ENCODE measurements around the gene GOLGA1. TPM values are rescaled to one million over a fixed set of nuclear protein-coding genes. Genes with fewer than 3 reads are reported as not detected.

Gene GOLGA1
- total RNA-seq, 1 donor from 2014 or later, result 16.1 TPM

- intact Hi-C loops (cut with DNase I), result no loop called here
- ATAC-seq (ENCODE audit: poor library complexity) (no peak), DNase-seq (no peak)
These were observed 46.7 kb downstream of the GOLGA1 start for GRCh38 chr9:124894035-124894740.

- no peak for DNase-seq
- intact Hi-C loops (cut with DNase I), result no loop called here
These were observed 50.7 kb downstream of the GOLGA1 start for GRCh38 chr9:124890179-124890578.

GRCh38 chr9:124889006-124889405, 51.9 kb downstream of the GOLGA1 start:
- intact Hi-C loops (cut with DNase I), result no loop called here
- ATAC-seq (ENCODE audit: poor library complexity), result no peak
- DNase-seq, result no peak

More at GRCh38 chr9:124890179-124890578, 50.7 kb downstream of the GOLGA1 start:
- ATAC-seq (ENCODE audit: poor library complexity), result no peak

- intact Hi-C loops (cut with DNase I), result no loop called here
- DNase-seq (no peak), ATAC-seq (ENCODE audit: poor library complexity) (no peak)
These were observed 53.1 kb downstream of the GOLGA1 start for GRCh38 chr9:124887832-124888231.

- no peak for ATAC-seq (ENCODE audit: poor library complexity)
These were observed 53.9 kb downstream of the GOLGA1 start for GRCh38 chr9:124886866-124887492.

GRCh38 chr9:124886461-124886860, 54.4 kb downstream of the GOLGA1 start:
- no peak for DNase-seq
- intact Hi-C loops (cut with DNase I), result no loop called here
- ATAC-seq (ENCODE audit: poor library complexity), result no peak

More at GRCh38 chr9:124886866-124887492, 53.9 kb downstream of the GOLGA1 start:
- intact Hi-C loops (cut with DNase I), result no loop called here
- no peak for DNase-seq

GRCh38 chr9:124885551-124885950, 55.3 kb downstream of the GOLGA1 start:
- no peak for DNase-seq
- intact Hi-C loops (cut with DNase I), result no loop called here

GRCh38 chr9:124884376-124884775, 56.5 kb downstream of the GOLGA1 start:
- intact Hi-C loops (cut with DNase I), result no loop called here
- DNase-seq, result no peak

More at GRCh38 chr9:124885551-124885950, 55.3 kb downstream of the GOLGA1 start:
- no peak for ATAC-seq (ENCODE audit: poor library complexity)

GRCh38 chr9:124882231-124882630, 58.7 kb downstream of the GOLGA1 start:
- no peak for ATAC-seq (ENCODE audit: poor library complexity)
- intact Hi-C loops (cut with DNase I), result no loop called here
- no peak for DNase-seq

More at GRCh38 chr9:124884376-124884775, 56.5 kb downstream of the GOLGA1 start:
- no peak for ATAC-seq (ENCODE audit: poor library complexity)

GRCh38 chr9:124881138-124881743, 59.6 kb downstream of the GOLGA1 start:
- intact Hi-C loops (cut with DNase I), result no loop called here
- DNase-seq (no peak), ATAC-seq (ENCODE audit: poor library complexity) (no peak)

- ATAC-seq (ENCODE audit: poor library complexity), result no peak
- DNase-seq, result no peak
- intact Hi-C loops (cut with DNase I), result no loop called here
These were observed 60.4 kb downstream of the GOLGA1 start for GRCh38 chr9:124880501-124880900.

- intact Hi-C loops (cut with DNase I), result no loop called here
- peak; percentile 17 for DNase-seq
- no peak for ATAC-seq (ENCODE audit: poor library complexity)
These were observed 61.7 kb downstream of the GOLGA1 start for GRCh38 chr9:124879226-124879625.

- no peak for ATAC-seq (ENCODE audit: poor library complexity)
- intact Hi-C loops (cut with DNase I), result no loop called here
- DNase-seq, result peak; percentile 22
These were observed 62.4 kb downstream of the GOLGA1 start for GRCh38 chr9:124878518-124878917.

- DNase-seq (no peak), ATAC-seq (ENCODE audit: poor library complexity) (no peak)
- intact Hi-C loops (cut with DNase I), result no loop called here
These were observed 62.9 kb downstream of the GOLGA1 start for GRCh38 chr9:124878021-124878420.

- DNase-seq (peak; percentile 22), ATAC-seq (ENCODE audit: poor library complexity) (no peak)
- intact Hi-C loops (cut with DNase I), result no loop called here
These were observed 63.7 kb downstream of the GOLGA1 start for GRCh38 chr9:124877021-124877782.

GRCh38 chr9:124875501-124875900, 65.4 kb downstream of the GOLGA1 start:
- intact Hi-C loops (cut with DNase I), result no loop called here
- DNase-seq, result peak; percentile 13
- ATAC-seq (ENCODE audit: poor library complexity), result no peak

GRCh38 chr9:124873664-124874063, 67.2 kb downstream of the GOLGA1 start:
- DNase-seq (peak; percentile 29), ATAC-seq (ENCODE audit: poor library complexity) (no peak)
- intact Hi-C loops (cut with DNase I), result no loop called here

- no peak for DNase-seq
- intact Hi-C loops (cut with DNase I), result no loop called here
- ATAC-seq (ENCODE audit: poor library complexity), result no peak
These were observed 69.7 kb downstream of the GOLGA1 start for GRCh38 chr9:124871156-124871561.

- no peak for DNase-seq
- ATAC-seq (ENCODE audit: poor library complexity), result no peak
- intact Hi-C loops (cut with DNase I), result no loop called here
These were observed 70.2 kb downstream of the GOLGA1 start for GRCh38 chr9:124870723-124871122.

Measured in Right ventricle myocardium superior (tissue), 1 donor.